Metanephros (tissue), 1 donor: ENCODE results near the gene BSPH1. TPM values are rescaled to one million over a fixed set of nuclear protein-coding genes. Genes with fewer than 3 reads are reported as not detected.

Experiments used
- total RNA-seq: library from RNA; depleted of rRNA; stranded (reverse); fragments of >200 nt; gene quantifications from one replicate; pipeline ENCODE4 v1.2.3, GENCODE V29; 2014

The BSPH1 gene, protein sequence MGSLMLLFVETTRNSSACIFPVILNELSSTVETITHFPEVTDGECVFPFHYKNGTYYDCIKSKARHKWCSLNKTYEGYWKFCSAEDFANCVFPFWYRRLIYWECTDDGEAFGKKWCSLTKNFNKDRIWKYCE
- total RNA-seq: not detected

DNA sequence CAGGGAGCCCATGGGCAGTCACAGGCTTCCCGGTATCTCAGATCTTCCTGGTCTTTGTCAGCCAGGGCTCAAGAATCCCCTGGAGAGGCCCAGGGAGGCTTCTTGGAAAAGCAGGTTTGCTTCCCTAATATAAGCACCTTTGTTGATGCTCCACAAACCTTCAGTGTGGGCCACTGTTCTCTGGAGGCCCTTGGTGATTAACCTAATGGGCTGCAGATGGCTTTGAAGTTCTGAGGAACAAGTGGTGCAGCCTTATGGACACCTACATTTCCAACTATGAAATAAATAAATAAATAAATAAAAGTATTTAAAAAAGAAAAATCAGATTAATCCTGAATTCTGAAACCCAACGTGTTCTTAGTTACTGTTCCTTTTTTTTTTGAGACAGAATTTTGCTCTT lies at the start of gene BSPH1:
TSS of gene BSPH1 (minus strand) at position 101 of the 400 bp plus-strand sequence. CDS start at position 12, 89 bp downstream.

GRCh38 chr19:47994209-47994802 lies 2.3 kb upstream of the BSPH1 start, which contains the start of gene ELSPBP1:
ELSPBP1 (plus strand) TSS chr19:47994632; CDS start chr19:48008668, 14,036 bp downstream.

Other genes starting within 250 kb of the BSPH1 start
- gene NOP53, start 246.6 kb downstream of the BSPH1 start, total RNA-seq: 144 TPM
- gene SELENOW, start 213.5 kb downstream of the BSPH1 start, total RNA-seq: 172 TPM
- not detected for gene TPRX1, start 187.6 kb downstream of the BSPH1 start, total RNA-seq
- not detected for gene CRX, start 170.2 kb downstream of the BSPH1 start, total RNA-seq
- gene TPRX2, start 132.9 kb downstream of the BSPH1 start, total RNA-seq: not detected
- gene SULT2A1, start 105.9 kb downstream of the BSPH1 start, total RNA-seq: 0.41 TPM
- not detected for gene ELSPBP1, start 2.5 kb upstream of the BSPH1 start, total RNA-seq
- not detected for gene CABP5, start 51.9 kb upstream of the BSPH1 start, total RNA-seq
- 20.6 TPM for gene PLA2G4C, start 118.6 kb upstream of the BSPH1 start, total RNA-seq
- gene LIG1, start 178.2 kb upstream of the BSPH1 start, total RNA-seq: 54.3 TPM
- 9.8 TPM for gene ZSWIM9, start 178.5 kb upstream of the BSPH1 start, total RNA-seq